HL-60 (cell line): ENCODE measurements around the gene DENND2D.

Source experiments
- GABPA ChIP-seq: IDR thresholded peaks from 2 replicates; pipeline ENCODE4 v1.6.1; 2012; ENCODE audit warnings: low read depth
- POLR2AphosphoS5 ChIP-seq: IDR thresholded peaks from 2 replicates; pipeline ENCODE4 v1.6.1; 2012; ENCODE audit warnings: low read depth
- TF ChIP-seq, protein P1 (sequence below): IDR thresholded peaks from one replicate; pipeline ENCODE4 v1.5.1; 2011; ENCODE audit warnings: low read length, control low read depth, inconsistent platforms; ENCODE audit not compliant: insufficient read depth
- TF ChIP-seq, protein P2 (sequence below): IDR thresholded peaks from 2 replicates; pipeline ENCODE4 v1.6.1; 2012; ENCODE audit warnings: low read depth; ENCODE audit not compliant: insufficient replicate concordance

DNA sequence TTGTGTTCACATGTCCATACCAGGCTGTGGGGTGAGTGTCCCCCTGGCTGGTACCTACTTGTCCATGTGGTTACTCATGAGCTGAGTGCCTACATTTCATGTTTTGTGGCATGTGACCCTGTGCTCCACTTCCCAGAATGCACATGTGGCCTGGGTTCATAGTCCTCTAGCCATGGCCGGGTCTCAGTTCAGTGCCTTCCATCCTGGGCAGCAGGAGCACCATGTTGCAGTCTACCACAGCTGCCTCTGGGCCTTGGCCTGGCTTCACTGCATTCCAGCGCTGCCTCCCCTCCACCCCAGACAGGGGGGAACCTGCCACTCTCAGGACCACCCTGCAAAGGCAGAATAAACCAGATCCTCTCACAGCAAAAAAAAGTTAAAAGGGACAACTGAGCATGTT, 54.9 kb downstream of the DENND2D start:
- TF ChIP-seq, protein P1, sequence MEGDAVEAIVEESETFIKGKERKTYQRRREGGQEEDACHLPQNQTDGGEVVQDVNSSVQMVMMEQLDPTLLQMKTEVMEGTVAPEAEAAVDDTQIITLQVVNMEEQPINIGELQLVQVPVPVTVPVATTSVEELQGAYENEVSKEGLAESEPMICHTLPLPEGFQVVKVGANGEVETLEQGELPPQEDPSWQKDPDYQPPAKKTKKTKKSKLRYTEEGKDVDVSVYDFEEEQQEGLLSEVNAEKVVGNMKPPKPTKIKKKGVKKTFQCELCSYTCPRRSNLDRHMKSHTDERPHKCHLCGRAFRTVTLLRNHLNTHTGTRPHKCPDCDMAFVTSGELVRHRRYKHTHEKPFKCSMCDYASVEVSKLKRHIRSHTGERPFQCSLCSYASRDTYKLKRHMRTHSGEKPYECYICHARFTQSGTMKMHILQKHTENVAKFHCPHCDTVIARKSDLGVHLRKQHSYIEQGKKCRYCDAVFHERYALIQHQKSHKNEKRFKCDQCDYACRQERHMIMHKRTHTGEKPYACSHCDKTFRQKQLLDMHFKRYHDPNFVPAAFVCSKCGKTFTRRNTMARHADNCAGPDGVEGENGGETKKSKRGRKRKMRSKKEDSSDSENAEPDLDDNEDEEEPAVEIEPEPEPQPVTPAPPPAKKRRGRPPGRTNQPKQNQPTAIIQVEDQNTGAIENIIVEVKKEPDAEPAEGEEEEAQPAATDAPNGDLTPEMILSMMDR = no peak
- no peak for TF ChIP-seq POLR2AphosphoS5
- TF ChIP-seq, protein P2, sequence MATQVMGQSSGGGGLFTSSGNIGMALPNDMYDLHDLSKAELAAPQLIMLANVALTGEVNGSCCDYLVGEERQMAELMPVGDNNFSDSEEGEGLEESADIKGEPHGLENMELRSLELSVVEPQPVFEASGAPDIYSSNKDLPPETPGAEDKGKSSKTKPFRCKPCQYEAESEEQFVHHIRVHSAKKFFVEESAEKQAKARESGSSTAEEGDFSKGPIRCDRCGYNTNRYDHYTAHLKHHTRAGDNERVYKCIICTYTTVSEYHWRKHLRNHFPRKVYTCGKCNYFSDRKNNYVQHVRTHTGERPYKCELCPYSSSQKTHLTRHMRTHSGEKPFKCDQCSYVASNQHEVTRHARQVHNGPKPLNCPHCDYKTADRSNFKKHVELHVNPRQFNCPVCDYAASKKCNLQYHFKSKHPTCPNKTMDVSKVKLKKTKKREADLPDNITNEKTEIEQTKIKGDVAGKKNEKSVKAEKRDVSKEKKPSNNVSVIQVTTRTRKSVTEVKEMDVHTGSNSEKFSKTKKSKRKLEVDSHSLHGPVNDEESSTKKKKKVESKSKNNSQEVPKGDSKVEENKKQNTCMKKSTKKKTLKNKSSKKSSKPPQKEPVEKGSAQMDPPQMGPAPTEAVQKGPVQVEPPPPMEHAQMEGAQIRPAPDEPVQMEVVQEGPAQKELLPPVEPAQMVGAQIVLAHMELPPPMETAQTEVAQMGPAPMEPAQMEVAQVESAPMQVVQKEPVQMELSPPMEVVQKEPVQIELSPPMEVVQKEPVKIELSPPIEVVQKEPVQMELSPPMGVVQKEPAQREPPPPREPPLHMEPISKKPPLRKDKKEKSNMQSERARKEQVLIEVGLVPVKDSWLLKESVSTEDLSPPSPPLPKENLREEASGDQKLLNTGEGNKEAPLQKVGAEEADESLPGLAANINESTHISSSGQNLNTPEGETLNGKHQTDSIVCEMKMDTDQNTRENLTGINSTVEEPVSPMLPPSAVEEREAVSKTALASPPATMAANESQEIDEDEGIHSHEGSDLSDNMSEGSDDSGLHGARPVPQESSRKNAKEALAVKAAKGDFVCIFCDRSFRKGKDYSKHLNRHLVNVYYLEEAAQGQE = no peak
- no peak for TF ChIP-seq GABPA
